Prostate gland (tissue), 2 donors: ENCODE results near the gene IL6R. TPM values are rescaled to one million over a fixed set of nuclear protein-coding genes. Genes with fewer than 3 reads are reported as not detected.

ENCODE experiments used
- DNase-seq: peaks from one replicate; pipeline ENCODE4 v3.0.0-alpha.2; 2019; ENCODE audit warnings: low spot score
- H3K27ac ChIP-seq, 2 donors: fragments of 200-600 bp; sonication (generic); 2 replicates each; pipeline ENCODE4 v1.5.1; 2017 to 2019
- H3K27me3 ChIP-seq: fragments of 200-600 bp; sonication (generic); replicated peaks from 2 replicates; pipeline ENCODE4 v1.5.1; 2019; ENCODE audit not compliant: insufficient read depth
- H3K36me3 ChIP-seq, 2 donors: fragments of 200-600 bp; sonication (generic); 1 replicate in 1 of 2; 2 replicates in 1 of 2; pipeline versions ENCODE4 v1.5.1 to v1.8.1; 2017 to 2019
- H3K4me1 ChIP-seq: fragments of 200-600 bp; sonication (generic); replicated peaks from 2 replicates; pipeline ENCODE4 v1.5.1; 2019
- H3K4me3 ChIP-seq, 2 donors: fragments of 200-600 bp; sonication (generic); 2 replicates each; pipeline ENCODE4 v1.5.1; 2017 to 2019
- H3K9me3 ChIP-seq: fragments of 200-600 bp; sonication (generic); 2 replicates; pipeline ENCODE4 v1.5.1; 2017
- CTCF ChIP-seq, 4 experiments: fragments of 200-600 bp in 2 of 4; fragments of 450-650 bp in 2 of 4; sonication (generic) in 2 of 4; IDR thresholded peaks; 1 replicate in 3 of 4; 2 replicates in 1 of 4; pipeline ENCODE4 v1.5.1; 2016 to 2019; ENCODE audit warnings: antibody characterized with exemption in 4 of 4, mild to moderate bottlenecking in 2 of 4, moderate library complexity in 2 of 4
- POLR2A ChIP-seq: fragments of 450-650 bp; IDR thresholded peaks from one replicate; pipeline ENCODE4 v1.6.1; 2016; ENCODE audit warnings: antibody characterized with exemption, mild to moderate bottlenecking
- POLR2AphosphoS5 ChIP-seq: sonication (generic); formaldehyde crosslinking; IDR thresholded peaks from one replicate; pipeline ENCODE4 v1.6.1; 2017; ENCODE audit warnings: antibody characterized with exemption
- WGBS: methylation state at CpG from one replicate; pipeline ENCODE4 v1.1.5; 2018; 5-methylcytosine and 5-hydroxymethylcytosine counted together
- intact Hi-C: fragments of 100-400 bp; cut with DNase I; formaldehyde crosslinking; loops from one replicate; pipeline ENCODE4 v1.14.2; 2022
- total RNA-seq, 2 donors: library from RNA; depleted of rRNA; stranded (reverse); fragments of >200 nt; gene quantifications; one replicate each; pipeline ENCODE4 v1.1.0, GENCODE V29; 2016

The IL6R gene
- total RNA-seq, 2 donors from 2014 or later, result 70.1 to 80.7 TPM

GRCh38 chr1:154453161-154453560 is 48.0 kb downstream of the IL6R start:
- no peak overlapping the region for H3K27ac ChIP-seq
- WGBS, result 90% methylated on average over 5 of the region's 5 CpGs
- H3K4me3 ChIP-seq, result no peak overlapping the region
- no peaks in the 10 kb centered on the region for H3K27me3 ChIP-seq
- TF ChIP-seq POLR2A (no peak), POLR2AphosphoS5 (no peak), CTCF (IDR thresholded peaks at IDR 0.05) (no peak)
- no peaks in the 10 kb centered on the region for H3K4me1 ChIP-seq
- H3K9me3 ChIP-seq, result no peaks in the 10 kb centered on the region
- intact Hi-C loops, result no loop called here
- H3K36me3 ChIP-seq, result no peaks in the 10 kb centered on the region
- DNase-seq, result no peak

DNA sequence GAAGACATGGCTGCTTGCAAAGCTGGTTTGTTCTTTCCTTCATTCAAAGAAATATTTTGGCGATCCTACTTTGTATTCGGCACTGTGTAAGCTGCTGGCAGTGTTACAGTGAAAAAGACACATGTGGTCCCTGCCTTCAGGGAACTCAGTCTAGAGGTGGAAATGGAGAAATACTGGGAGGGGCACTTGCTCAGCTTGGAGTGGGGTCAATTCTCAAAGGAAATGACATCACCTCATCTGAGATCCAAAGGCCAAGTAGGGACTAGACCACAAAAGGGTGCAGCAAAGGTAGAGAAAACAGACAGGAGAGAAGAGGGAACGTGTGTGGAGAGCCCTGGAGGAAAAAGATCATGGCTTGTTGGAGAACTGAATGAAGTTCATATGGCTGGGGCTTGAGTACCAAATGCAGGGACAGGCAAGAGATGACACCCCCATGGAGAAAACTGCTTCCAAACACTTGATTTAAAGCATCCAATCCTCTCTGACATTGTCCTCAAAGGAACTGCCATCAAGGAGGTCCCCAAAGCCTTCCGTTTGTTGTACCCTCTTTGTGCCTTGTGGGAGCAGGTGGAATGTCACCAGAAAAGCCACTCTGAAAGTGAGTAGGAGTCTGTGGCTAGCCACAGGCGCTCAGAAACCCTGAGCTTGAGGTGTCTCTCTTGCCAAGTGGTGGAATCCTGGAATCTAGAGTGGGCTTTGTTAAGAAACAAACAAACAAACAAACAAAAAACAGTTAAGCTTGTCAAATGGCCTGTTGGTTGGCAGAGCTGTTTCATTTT is 48.6 kb downstream of the IL6R start:
- Histone ChIP-seq H3K27me3 (no peaks in the 10 kb centered on the region), H3K27ac (no peak overlapping the region), H3K36me3 (no peaks in the 10 kb centered on the region), H3K4me3 (no peak overlapping the region), H3K9me3 (no peaks in the 10 kb centered on the region), H3K4me1 (no peaks in the 10 kb centered on the region)
- no peak for TF ChIP-seq POLR2A
- no peak for TF ChIP-seq CTCF (IDR thresholded peaks at IDR 0.05)
- no peak for TF ChIP-seq POLR2AphosphoS5
- intact Hi-C loops, result no loop called here
- DNase-seq, result no peak
- 49% methylated on average over 5 of the region's 5 CpGs for WGBS

- no peak overlapping the region for H3K27ac ChIP-seq
Measured at GRCh38 chr1:154454386-154455120, 49.4 kb downstream of the IL6R start.

DNA sequence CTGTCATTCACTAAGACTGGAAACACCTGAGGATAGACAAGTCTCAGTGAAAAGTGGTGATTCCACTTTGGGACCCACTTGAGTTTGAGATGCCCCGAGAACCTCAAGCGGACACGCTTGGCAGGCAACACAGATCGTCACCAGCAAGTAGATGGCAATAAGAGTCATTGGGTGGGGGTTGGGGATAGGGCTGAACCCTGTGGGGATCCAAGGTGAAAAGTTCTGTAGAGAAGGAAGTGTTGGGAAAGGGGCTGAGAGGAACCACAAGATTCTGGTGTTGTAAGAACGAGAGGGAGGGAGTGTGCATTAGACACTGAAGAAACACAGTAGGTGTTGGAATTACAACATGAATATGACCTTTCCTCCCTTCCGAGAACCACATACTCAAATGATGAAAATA is 51.5 kb downstream of the IL6R start:
- Histone ChIP-seq H3K36me3 (no peaks in the 10 kb centered on the region), H3K9me3 (no peaks in the 10 kb centered on the region), H3K27ac (no peak overlapping the region), H3K4me1 (no peaks in the 10 kb centered on the region), H3K27me3 (no peaks in the 10 kb centered on the region), H3K4me3 (no peak overlapping the region)
- no peak for TF ChIP-seq POLR2AphosphoS5
- TF ChIP-seq POLR2A, result no peak
- no peak for TF ChIP-seq CTCF (IDR thresholded peaks at IDR 0.05)
- intact Hi-C loops, result no loop called here
- DNase-seq, result no peak
- 91% methylated on average over 6 of the region's 6 CpGs for WGBS

More at GRCh38 chr1:154454386-154455120, 49.4 kb downstream of the IL6R start:
- DNase-seq, result no peak
- no peaks in the 10 kb centered on the region for H3K36me3 ChIP-seq
- intact Hi-C loops, result no loop called here
- 83% methylated on average over 5 of the region's 5 CpGs for WGBS
- no peaks in the 10 kb centered on the region for H3K4me1 ChIP-seq
- no peaks in the 10 kb centered on the region for H3K9me3 ChIP-seq
- H3K27me3 ChIP-seq, result no peaks in the 10 kb centered on the region
- no peak overlapping the region for H3K4me3 ChIP-seq
- no peak for TF ChIP-seq POLR2A
- no peak for TF ChIP-seq POLR2AphosphoS5
- TF ChIP-seq CTCF (IDR thresholded peaks at IDR 0.05), result no peak

DNA sequence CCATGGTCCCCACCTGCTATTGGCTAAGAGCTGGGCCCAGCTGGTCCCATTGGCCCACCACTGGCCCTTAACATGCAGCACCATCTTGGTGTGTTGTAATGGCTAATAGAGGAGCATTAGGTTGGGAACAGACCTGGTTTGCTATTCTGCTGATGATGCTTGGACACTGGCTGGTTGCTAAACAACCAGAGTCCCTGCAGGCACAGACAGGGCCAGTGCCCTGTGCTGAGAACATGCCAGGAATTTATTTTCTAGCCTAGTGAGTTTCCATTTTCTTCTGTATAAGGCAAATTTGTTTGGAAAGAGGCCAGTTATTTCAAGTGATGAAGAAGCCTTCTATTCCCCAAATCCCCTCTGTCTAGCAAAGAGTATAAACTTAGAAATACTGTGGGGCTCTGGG is 53.9 kb downstream of the IL6R start:
- Histone ChIP-seq H3K36me3 (no peaks in the 10 kb centered on the region), H3K27ac (no peak overlapping the region), H3K4me3 (no peak overlapping the region), H3K9me3 (no peaks in the 10 kb centered on the region), H3K4me1 (no peaks in the 10 kb centered on the region), H3K27me3 (no peaks in the 10 kb centered on the region)
- TF ChIP-seq CTCF (IDR thresholded peaks at IDR 0.05) (no peak), POLR2A (no peak), POLR2AphosphoS5 (no peak)
- DNase-seq, result no peak
- intact Hi-C loops, result no loop called here
